Stimulated activated CD4-positive, alpha-beta T cell treated with anti-CD3 and anti-CD28 coated beads, TNF-alpha, amount 100 ng/mL, for 48 hours (primary cell): ENCODE data around the gene REG1B.
"Not testable (repeated sequence)": the region's sequence is repeated elsewhere in the genome, so short reads cannot be mapped to it uniquely, and the experiment has no call there.

Experiments used
- DNase-seq, 3 donors: peaks; one replicate each; pipeline ENCODE4 v3.0.0-alpha.2; 2020; ENCODE audit warnings: low read depth in 3 of 3

The REG1B gene

GRCh38 chr2:79084495-79085135 is 3.2 kb downstream of the REG1B start:
- no peak for DNase-seq

DNA sequence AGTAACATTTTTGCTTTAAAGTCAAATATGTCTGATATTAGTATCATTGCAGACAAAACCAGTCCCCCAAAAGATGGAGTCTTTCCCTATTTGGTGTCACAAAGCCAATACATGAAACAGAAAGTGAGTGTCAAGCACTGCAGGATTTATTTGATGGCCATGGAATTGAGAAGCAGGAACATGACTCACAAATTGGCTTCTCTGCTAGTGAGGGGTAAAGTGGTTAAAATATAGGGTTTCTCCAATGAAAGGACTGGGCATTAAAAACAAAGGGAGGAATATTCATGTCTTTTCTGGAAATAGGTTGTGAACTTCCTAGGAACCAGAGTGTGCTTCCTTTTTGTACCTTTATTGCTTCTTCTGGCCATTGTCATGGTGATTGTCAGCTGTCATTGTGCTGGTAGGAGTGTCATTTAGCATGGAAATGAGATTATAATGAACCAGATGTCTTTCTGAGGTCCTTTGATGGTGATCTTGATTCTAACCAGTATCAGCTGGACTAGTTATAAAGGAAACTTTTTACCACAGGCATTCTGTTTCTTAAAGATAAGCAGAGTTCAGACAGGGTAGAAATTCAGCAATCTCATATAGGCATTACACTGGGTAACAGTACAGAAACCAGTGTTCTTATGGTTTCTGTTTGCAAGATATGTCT is 4.1 kb downstream of the REG1B start:
- DNase-seq, result no peak

DNA sequence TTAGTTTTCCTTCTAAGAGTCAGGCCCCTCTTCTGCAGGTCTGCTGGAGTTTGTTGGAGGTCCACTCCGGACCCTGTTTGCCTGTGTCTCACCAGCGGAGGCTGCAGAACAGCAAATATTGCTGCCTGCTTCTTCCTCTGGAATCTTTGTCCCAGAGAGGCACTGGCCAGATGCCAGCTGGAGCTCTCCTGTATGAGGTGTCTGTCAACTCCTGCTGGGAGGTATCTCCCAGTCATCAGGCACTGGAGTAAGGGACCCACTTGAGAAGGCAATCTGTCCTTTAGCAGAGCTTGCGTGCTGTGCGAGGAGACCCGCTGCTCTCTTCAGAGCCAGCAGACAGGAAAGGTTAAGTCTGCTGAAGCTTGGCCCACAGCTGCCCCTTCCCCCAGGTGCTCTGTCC is 4.8 kb downstream of the REG1B start:
- DNase-seq, result no peak

DNA sequence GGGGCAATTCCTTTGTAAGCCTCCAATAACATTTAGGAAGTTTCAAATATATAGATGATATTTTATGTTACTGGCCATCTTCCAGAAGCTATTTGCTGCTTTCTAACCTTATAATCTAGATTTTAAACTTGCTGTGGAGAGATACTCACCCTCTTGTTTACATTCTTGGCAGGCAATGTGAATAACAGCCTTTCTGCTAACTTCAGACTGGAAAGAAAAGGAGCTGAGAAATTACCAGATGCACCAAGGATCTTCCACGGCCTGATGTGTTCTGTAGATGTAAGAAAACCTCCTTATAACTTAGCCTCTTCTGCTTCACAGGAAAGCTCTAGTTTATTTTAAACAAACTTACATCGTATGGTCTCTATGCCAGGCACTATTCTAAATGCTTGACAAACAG is 16.7 kb downstream of the REG1B start:
- no peak for DNase-seq

DNA sequence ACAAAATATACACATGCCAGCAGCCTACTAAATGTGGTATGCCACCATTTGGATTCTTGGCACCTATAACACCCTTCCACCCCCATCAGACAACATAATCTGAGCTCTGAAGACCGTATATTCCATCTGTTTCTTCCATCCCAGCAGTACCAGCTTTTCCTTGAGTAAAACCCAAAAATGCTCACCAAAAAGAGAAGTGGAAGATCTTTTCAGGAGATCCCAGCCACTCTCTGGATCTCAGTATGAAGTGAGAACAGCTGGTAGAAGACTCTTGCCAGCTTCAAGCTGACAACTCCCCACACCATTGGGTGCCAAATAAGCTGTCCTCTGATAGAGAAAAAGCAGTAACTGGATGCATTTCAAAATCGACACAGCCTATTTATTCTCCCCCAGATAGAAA is 22.6 kb downstream of the REG1B start:
- DNase-seq, result no peak

- not testable (repeated sequence) for DNase-seq
Observed at GRCh38 chr2:79054769-79055168, 33.0 kb downstream of the REG1B start.

GRCh38 chr2:79053486-79053885 is 34.3 kb downstream of the REG1B start:
- not testable (repeated sequence) for DNase-seq

DNA sequence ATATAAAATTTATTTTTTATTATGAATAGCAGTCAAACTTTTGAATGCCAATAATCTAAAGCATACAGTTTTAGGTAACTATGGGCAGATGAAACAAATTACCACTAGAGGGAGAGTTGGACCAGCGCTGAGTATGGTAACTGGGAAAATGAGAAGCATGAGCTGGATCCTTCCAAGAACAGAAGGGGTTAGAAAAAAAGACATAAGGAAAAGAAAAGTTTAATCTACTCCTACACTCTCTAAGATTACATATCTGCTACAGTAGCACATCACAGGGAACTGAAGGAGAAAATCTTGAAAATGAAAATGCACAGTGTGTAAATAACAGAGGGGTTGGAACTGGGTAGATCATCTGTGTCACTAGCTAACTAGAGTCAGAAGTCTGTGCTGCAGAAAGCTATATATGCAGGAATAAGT is 46.8 kb downstream of the REG1B start:
- no peak for DNase-seq

GRCh38 chr2:79039944-79040343 is 47.8 kb downstream of the REG1B start:
- DNase-seq, result no peak
